K562 (cell line): ENCODE data around the gene EML6. TPM values are rescaled to one million over a fixed set of nuclear protein-coding genes. Genes with fewer than 3 reads are reported as not detected.

Experiments
- ATAC-seq: fragments of 200-7000 bp; cut with Tn5 transposase; 3 replicates; pipeline ENCODE4 v1.9.1; 2020; ENCODE audit warnings: moderate library complexity
- BruUV-seq: library from RNA; stranded (reverse); fragments of 400-500 nt; replicated peaks from 2 replicates; lab custom pipeline; 2021; lab: Mats Ljungman, UMichigan
- CTCF ChIA-PET: fragments of 300-600 bp; formaldehyde crosslinking; extraction: SDS; loops from one replicate; lab custom pipeline; 2021; ENCODE audit warnings: low intra/inter-chr PET ratio; lab: Yijun Ruan, JAX
- POLR2A ChIA-PET: fragments of 300-600, 350-650 bp; sonication (Branson Sonifier 250); formaldehyde crosslinking; extraction: SDS; loops from one replicate; lab custom pipeline; 2021; ENCODE audit warnings: antibody characterized with exemption, inconsistent platforms; lab: Yijun Ruan, JAX
- DNase-seq, 4 experiments: peaks; one replicate each; pipeline versions ENCODE4 v3.0.0 to v3.0.0-alpha.2; 2011 to 2018; ENCODE audit warnings: low spot score in 3 of 4, mixed read lengths in 3 of 4; ENCODE audit errors: extremely low read depth in 1 of 4
- FAIRE-seq: peaks from 2 replicates; lab custom pipeline; 2011; peaks lifted over from hg19 to GRCh38; lab: Jason Lieb, UNC
- H2AFZ ChIP-seq: 2 replicates; pipeline ENCODE4 v1.6.0; 2011; ENCODE audit warnings: low read depth, low read length, control low read depth, inconsistent platforms
- H3K27ac ChIP-seq: fragments of 200-600 bp; 3 replicates; pipeline ENCODE4 v1.8.0; 2011; ENCODE audit warnings: low read depth, mild to moderate bottlenecking, control low read depth, inconsistent platforms, low read length, moderate library complexity, mixed read lengths; ENCODE audit errors: extremely low read depth
- H3K27me3 ChIP-seq, 2 experiments: fragments of 300-600 bp in 1 of 2; 2 replicates in 1 of 2; 3 replicates in 1 of 2; pipeline versions ENCODE4 v1.6.0 to v1.8.0; 2011; ENCODE audit warnings: inconsistent platforms in 2 of 2, low read length in 2 of 2, mild to moderate bottlenecking in 1 of 2, mixed read lengths in 1 of 2, moderate library complexity in 1 of 2; ENCODE audit not compliant: control insufficient read depth in 2 of 2, insufficient read depth in 2 of 2
- H3K36me3 ChIP-seq: fragments of 300-600 bp; 3 replicates; pipeline ENCODE4 v1.8.0; 2011; ENCODE audit warnings: mild to moderate bottlenecking, low read length, inconsistent platforms; ENCODE audit not compliant: control insufficient read depth, insufficient read depth
- H3K4me1 ChIP-seq, 2 experiments: fragments of 200-600 bp in 1 of 2; replicated peaks in 1 of 2; 2 replicates in 1 of 2; 3 replicates in 1 of 2; pipeline versions ENCODE4 v1.5.1 to v1.8.0; 2011; ENCODE audit warnings: inconsistent platforms in 2 of 2, low read length in 2 of 2, mild to moderate bottlenecking in 1 of 2, mixed read lengths in 1 of 2, moderate library complexity in 1 of 2; ENCODE audit not compliant: control insufficient read depth in 2 of 2, insufficient read depth in 2 of 2
- H3K4me2 ChIP-seq: 2 replicates; pipeline ENCODE4 v1.6.1; 2011; ENCODE audit warnings: low read length, control low read depth, inconsistent platforms, mixed read lengths; ENCODE audit not compliant: insufficient read depth
- H3K4me3 ChIP-seq: fragments of 200-600 bp; sonication (generic), shearing (Covaris generic); 2 replicates; pipeline ENCODE4 v1.5.1; 2016; ENCODE audit warnings: control low read depth, inconsistent platforms
- H3K79me2 ChIP-seq: fragments of 200-600 bp; 3 replicates; pipeline ENCODE4 v1.8.0; 2011; ENCODE audit warnings: low read length, inconsistent platforms; ENCODE audit not compliant: control insufficient read depth, insufficient read depth
- H3K9ac ChIP-seq, 2 experiments: 2 replicates each; pipeline versions ENCODE4 v1.6.0 to v1.6.1; 2011; ENCODE audit warnings: low read depth in 2 of 2, low read length in 2 of 2, control low read depth in 1 of 2, inconsistent platforms in 1 of 2, mild to moderate bottlenecking in 1 of 2, mixed read lengths in 1 of 2; ENCODE audit not compliant: insufficient read depth in 1 of 2
- H3K9me1 ChIP-seq: one replicate; pipeline ENCODE4 v1.6.0; 2011; ENCODE audit warnings: inconsistent platforms, mild to moderate bottlenecking, low read length, moderate library complexity; ENCODE audit not compliant: control insufficient read depth, insufficient read depth
- H3K9me3 ChIP-seq: replicated peaks from 2 replicates; pipeline ENCODE4 v1.5.1; 2011; ENCODE audit warnings: low read depth, low read length, inconsistent platforms; ENCODE audit not compliant: control insufficient read depth, insufficient read depth
- H4K20me1 ChIP-seq: replicated peaks from 2 replicates; pipeline ENCODE4 v1.6.1; 2011; ENCODE audit warnings: low read length, inconsistent platforms, mixed read lengths; ENCODE audit not compliant: control insufficient read depth, insufficient read depth
- CBFA2T2 ChIP-seq: fragments of 450-650 bp; conservative IDR thresholded peaks from 2 replicates; pipeline ENCODE4 v1.6.1; 2017; ENCODE audit warnings: mild to moderate bottlenecking
- COPS2 ChIP-seq: fragments of 450-650 bp; conservative IDR thresholded peaks from 2 replicates; pipeline ENCODE4 v1.6.1; 2016; ENCODE audit warnings: mild to moderate bottlenecking, moderate library complexity
- HEY1 ChIP-seq: fragments of 250-450 bp; sonication (Bioruptor Pico); IDR thresholded peaks from 2 replicates; pipeline ENCODE4 v1.5.0; 2020; ENCODE audit warnings: mild to moderate bottlenecking, moderate library complexity, borderline replicate concordance
- HNRNPH1 ChIP-seq: fragments of 200-400 bp; formaldehyde crosslinking; optimal IDR thresholded peaks from 2 replicates; pipeline ENCODE3; 2017; ENCODE audit warnings: low read depth, mild to moderate bottlenecking, low read length, moderate library complexity
- JUN ChIP-seq, 2 experiments: sonication (generic) in 1 of 2; formaldehyde crosslinking in 1 of 2; IDR thresholded peaks; 2 replicates each; pipeline versions ENCODE4 v1.6.1 to v1.8.0; 2012 to 2022; ENCODE audit warnings: borderline replicate concordance in 2 of 2, mild to moderate bottlenecking in 2 of 2, improper control_type of control experiment in 1 of 2, low read depth in 1 of 2, low read length in 1 of 2, missing genetic modification reagents in 1 of 2
- MTA3 ChIP-seq: fragments of 450-650 bp; formaldehyde crosslinking; IDR thresholded peaks from 2 replicates; pipeline ENCODE4 v1.6.1; 2017; ENCODE audit warnings: mild to moderate bottlenecking, borderline replicate concordance
- MYNN ChIP-seq, 2 experiments: sonication (generic); formaldehyde crosslinking in 1 of 2; IDR thresholded peaks; 2 replicates each; pipeline versions ENCODE4 v1.5.0 to v1.6.1; 2016 to 2020; ENCODE audit warnings: antibody characterized with exemption in 1 of 2, missing genetic modification reagents in 1 of 2
- POLR2A ChIP-seq: fragments of 450-650 bp; conservative IDR thresholded peaks from 2 replicates; pipeline ENCODE4 v1.6.1; 2016
- PTBP1 ChIP-seq: fragments of 200-400 bp; formaldehyde crosslinking; IDR thresholded peaks from 2 replicates; pipeline ENCODE4 v1.6.1; 2017; ENCODE audit warnings: low read depth, low read length
- RBM25 ChIP-seq: fragments of 200-400 bp; formaldehyde crosslinking; IDR thresholded peaks from 2 replicates; pipeline ENCODE4 v1.6.1; 2018; ENCODE audit warnings: low read length, low read depth, moderate library complexity; ENCODE audit not compliant: severe bottlenecking
- RBM34 ChIP-seq: fragments of 200-400 bp; formaldehyde crosslinking; IDR thresholded peaks from 2 replicates; pipeline ENCODE4 v1.6.1; 2018; ENCODE audit warnings: low read length, borderline replicate concordance; ENCODE audit not compliant: insufficient read depth
- RHOXF2B ChIP-seq: fragments of 250-450 bp; sonication (Bioruptor Pico); conservative IDR thresholded peaks from 2 replicates; pipeline ENCODE4 v1.5.1; 2021
- TBP ChIP-seq: optimal IDR thresholded peaks from 2 replicates; pipeline ENCODE3; 2011; ENCODE audit warnings: low read depth, low read length, improper control_type of control experiment
- XRCC3 ChIP-seq: fragments of 450-650 bp; IDR thresholded peaks from 2 replicates; pipeline ENCODE4 v1.6.1; 2017; ENCODE audit warnings: mild to moderate bottlenecking, moderate library complexity
- XRCC4 ChIP-seq: IDR thresholded peaks from one replicate; pipeline ENCODE4 v1.6.1; 2011; ENCODE audit not compliant: insufficient read depth, insufficient read length; ENCODE audit errors: extremely low read depth
- ZBTB1 ChIP-seq: sonication (generic); formaldehyde crosslinking; IDR thresholded peaks from 2 replicates; pipeline ENCODE4 v1.8.1; 2023; ENCODE audit warnings: missing genetic modification reagents, low read depth, mild to moderate bottlenecking, borderline replicate concordance
- ZBTB43 ChIP-seq: sonication (generic); formaldehyde crosslinking; IDR thresholded peaks from 2 replicates; pipeline ENCODE4 v1.8.0; 2023; ENCODE audit warnings: mild to moderate bottlenecking, missing genetic modification reagents
- ZNF274 ChIP-seq: IDR thresholded peaks from 2 replicates; pipeline ENCODE4 v1.6.1; 2011; ENCODE audit warnings: low read depth, mild to moderate bottlenecking, low read length, moderate library complexity, borderline replicate concordance
- WGBS: fragments of 100-300 bp; shearing (Covaris generic); methylation state at CpG from one replicate; pipeline ENCODE4 v1.1.6; 2016; ENCODE audit warnings: low coverage, mixed read lengths; ENCODE audit not compliant: insufficient coverage; ENCODE audit errors: missing lambda C conversion rate; 5-methylcytosine and 5-hydroxymethylcytosine counted together
- in situ Hi-C: fragments of 300-500 bp; cut with MboI; formaldehyde crosslinking; loops from 4 replicates; pipeline ENCODE4 v1.15.0; 2018; ENCODE audit warnings: inconsistent platforms, mixed read lengths
- intact Hi-C: fragments of 100-400 bp; cut with micrococcal nuclease; formaldehyde crosslinking; loops from 2 replicates; pipeline ENCODE4 v1.14.2; 2022
- polyA plus RNA-seq, 8 experiments: library from polyadenylated mRNA; depleted of rRNA in 4 of 8; stranded (reverse) in 5 of 8; unstranded in 3 of 8; fragments of >200 nt; fragmentation: Nextera tagmentation in 2 of 8; fragmentation: Illumina TruSeq in 1 of 8; extraction: Ambion mirVana in 2 of 8; extraction: Trizol in 1 of 8; gene quantifications; 2 replicates each; pipeline versions ENCODE4 v1.2.1 to v1.2.3, GENCODE V29; 2011 to 2014; ENCODE audit warnings: inconsistent platforms in 1 of 8, missing spikeins in 1 of 8
- total RNA-seq, 7 experiments: library from RNA; depleted of rRNA in 6 of 7; stranded (reverse); fragments of >200 nt in 6 of 7; fragmentation: Illumina TruSeq in 2 of 7; extraction: Trizol in 2 of 7; gene quantifications; 2 replicates each; pipeline versions ENCODE4 v1.2.1 to v1.2.3, GENCODE V29; 2011 to 2021; ENCODE audit warnings: low replicate concordance in 1 of 7
- TF ChIP-seq, protein P1 (sequence below): fragments of 150-350 bp; IDR thresholded peaks from 2 replicates; pipeline ENCODE4 v1.6.1; 2014; ENCODE audit warnings: low read depth, mild to moderate bottlenecking, low read length, borderline replicate concordance

Gene EML6
- total and polyA plus RNA-seq, 9 of the 15 experiments (the other 6 are each of a cell fraction or from before 2014, with no cell fraction given), result 0.07 to 0.56 (median 0.25) TPM

DNA sequence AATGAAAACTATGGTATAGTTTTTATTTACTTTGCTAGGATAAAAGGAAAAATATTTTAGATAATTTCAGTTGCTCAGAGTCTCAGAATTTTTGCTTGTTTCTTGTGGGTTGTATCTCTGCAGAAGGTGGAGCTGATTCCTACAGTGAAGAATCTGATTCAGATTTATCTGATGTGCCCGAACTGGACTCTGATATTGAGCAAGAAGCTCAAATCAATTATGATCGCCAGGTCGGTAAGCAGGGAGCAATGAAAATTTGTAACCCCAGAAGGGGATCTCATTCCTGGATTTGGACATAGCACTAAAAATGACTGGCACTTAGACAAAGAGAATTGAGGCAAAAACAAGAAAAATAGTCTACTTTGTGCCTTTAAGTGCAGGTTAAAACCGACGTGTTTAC, 140.2 kb downstream of the EML6 start:
- Histone ChIP-seq H3K27me3 (peaks cover 7 to 10% of the 10 kb centered on the region in 2 experiments; a peak in 4 of 5 replicates), H3K9ac (no peak overlapping the region), H3K36me3 (no peaks in the 10 kb centered on the region), H3K79me2 (no peaks in the 10 kb centered on the region), H3K9me1 (no peaks in the 10 kb centered on the region), H3K4me3 (no peak overlapping the region), H3K27ac (no peak overlapping the region), H4K20me1 (no peaks in the 10 kb centered on the region), H2AFZ (no peak overlapping the region), H3K4me2 (no peak overlapping the region), H3K9me3 (no peaks in the 10 kb centered on the region), H3K4me1 (no peaks in the 10 kb centered on the region)
- 0% methylated on average over 5 of the region's 5 CpGs for WGBS
- CTCF ChIA-PET, result no interaction called here
- in situ Hi-C loops (no loop called here), intact Hi-C loops (no loop called here)
- no TSS peak for BruUV-seq
- no peak for ATAC-seq
- no peak for FAIRE-seq
- TF ChIP-seq ZBTB1 (CRISPR knock-in tag) (no peak), RBM34 (no peak), HEY1 (CRISPR knock-in tag) (no peak), HNRNPH1 (no peak), RHOXF2B (no peak), XRCC3 (no peak), CBFA2T2 (no peak), ZNF274 (no peak), MYNN (IDR thresholded peaks at IDR 0.05) (no peak), MYNN (CRISPR knock-in tag; IDR thresholded peaks at IDR 0.05) (no peak), ZBTB43 (CRISPR knock-in tag) (no peak), COPS2 (no peak), XRCC4 (no peak), RBM25 (no peak), MTA3 (no peak), POLR2A (no peak), JUN (IDR thresholded peaks at IDR 0.05; ENCODE audit: borderline replicate concordance, low read depth, low read length) (no peak), JUN (CRISPR knock-in tag; IDR thresholded peaks at IDR 0.05; ENCODE audit: borderline replicate concordance) (no peak), TBP (no peak), PTBP1 (no peak)
- TF ChIP-seq, protein P1, sequence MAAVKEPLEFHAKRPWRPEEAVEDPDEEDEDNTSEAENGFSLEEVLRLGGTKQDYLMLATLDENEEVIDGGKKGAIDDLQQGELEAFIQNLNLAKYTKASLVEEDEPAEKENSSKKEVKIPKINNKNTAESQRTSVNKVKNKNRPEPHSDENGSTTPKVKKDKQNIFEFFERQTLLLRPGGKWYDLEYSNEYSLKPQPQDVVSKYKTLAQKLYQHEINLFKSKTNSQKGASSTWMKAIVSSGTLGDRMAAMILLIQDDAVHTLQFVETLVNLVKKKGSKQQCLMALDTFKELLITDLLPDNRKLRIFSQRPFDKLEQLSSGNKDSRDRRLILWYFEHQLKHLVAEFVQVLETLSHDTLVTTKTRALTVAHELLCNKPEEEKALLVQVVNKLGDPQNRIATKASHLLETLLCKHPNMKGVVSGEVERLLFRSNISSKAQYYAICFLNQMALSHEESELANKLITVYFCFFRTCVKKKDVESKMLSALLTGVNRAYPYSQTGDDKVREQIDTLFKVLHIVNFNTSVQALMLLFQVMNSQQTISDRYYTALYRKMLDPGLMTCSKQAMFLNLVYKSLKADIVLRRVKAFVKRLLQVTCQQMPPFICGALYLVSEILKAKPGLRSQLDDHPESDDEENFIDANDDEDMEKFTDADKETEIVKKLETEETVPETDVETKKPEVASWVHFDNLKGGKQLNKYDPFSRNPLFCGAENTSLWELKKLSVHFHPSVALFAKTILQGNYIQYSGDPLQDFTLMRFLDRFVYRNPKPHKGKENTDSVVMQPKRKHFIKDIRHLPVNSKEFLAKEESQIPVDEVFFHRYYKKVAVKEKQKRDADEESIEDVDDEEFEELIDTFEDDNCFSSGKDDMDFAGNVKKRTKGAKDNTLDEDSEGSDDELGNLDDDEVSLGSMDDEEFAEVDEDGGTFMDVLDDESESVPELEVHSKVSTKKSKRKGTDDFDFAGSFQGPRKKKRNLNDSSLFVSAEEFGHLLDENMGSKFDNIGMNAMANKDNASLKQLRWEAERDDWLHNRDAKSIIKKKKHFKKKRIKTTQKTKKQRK, result no peak
- no peak for DNase-seq
- POLR2A ChIA-PET, result interaction anchor here (0.6 kb wide), 1 partner anchor 154 kb away, joined by 4 read pairs; no protein-coding TSS in a partner anchor
